HepG2 (cell line): ENCODE results near the gene CPNE5. TPM values are rescaled to one million over a fixed set of nuclear protein-coding genes. Genes with fewer than 3 reads are reported as not detected.

Experiments
- ATAC-seq: fragments of 200-7000 bp; cut with Tn5 transposase; 3 replicates; pipeline ENCODE4 v1.9.1; 2020; ENCODE audit warnings: mild to moderate bottlenecking, moderate library complexity
- BruUV-seq: library from RNA; stranded (reverse); fragments of 400-500 nt; replicated peaks from 2 replicates; lab custom pipeline; 2021; lab: Mats Ljungman, UMichigan
- CTCF ChIA-PET: fragments of 300-600 bp; formaldehyde crosslinking; extraction: SDS; loops from one replicate; lab custom pipeline; 2021; ENCODE audit warnings: low total read pairs, inconsistent platforms, low intra/inter-chr PET ratio; lab: Yijun Ruan, JAX
- POLR2A ChIA-PET: fragments of 350-600 bp; sonication (Branson Sonifier 250); formaldehyde crosslinking; loops from one replicate; lab custom pipeline; 2020; ENCODE audit warnings: antibody characterized with exemption, inconsistent platforms; lab: Yijun Ruan, JAX
- DNase-seq: peaks from one replicate; pipeline ENCODE4 v3.0.0-alpha.2; 2015; ENCODE audit warnings: low spot score
- FAIRE-seq: peaks from 3 replicates; lab custom pipeline; 2011; peaks lifted over from hg19 to GRCh38; lab: Jason Lieb, UNC
- H2AFZ ChIP-seq: one replicate; pipeline ENCODE4 v1.6.1; 2011; ENCODE audit warnings: low read length, inconsistent platforms
- H3K27ac ChIP-seq: fragments of 300-600 bp; 3 replicates; pipeline ENCODE4 v1.8.0; 2011; ENCODE audit warnings: mixed run types, mild to moderate bottlenecking, mixed read lengths, low read length, inconsistent platforms; ENCODE audit not compliant: insufficient read depth; ENCODE audit errors: extremely low read length
- H3K27me3 ChIP-seq, 2 experiments: fragments of 200-600 bp in 1 of 2; 2 replicates in 1 of 2; 3 replicates in 1 of 2; pipeline versions ENCODE4 v1.6.0 to v1.8.0; 2011; ENCODE audit warnings: low read length in 2 of 2, mild to moderate bottlenecking in 2 of 2, moderate library complexity in 2 of 2, inconsistent platforms in 1 of 2; ENCODE audit not compliant: insufficient read depth in 2 of 2, control insufficient read depth in 1 of 2
- H3K36me3 ChIP-seq, 2 experiments: fragments of 200-600 bp in 1 of 2; replicated peaks in 1 of 2; 2 replicates in 1 of 2; 3 replicates in 1 of 2; pipeline versions ENCODE4 v1.5.1 to v1.8.0; 2011; ENCODE audit warnings: low read length in 2 of 2, inconsistent platforms in 1 of 2; ENCODE audit not compliant: insufficient read depth in 2 of 2, control insufficient read depth in 1 of 2
- H3K4me1 ChIP-seq: 2 replicates; pipeline ENCODE4 v1.5.1; 2012; ENCODE audit warnings: low read length, inconsistent platforms; ENCODE audit not compliant: insufficient read depth
- H3K4me2 ChIP-seq: 2 replicates; pipeline ENCODE4 v1.6.0; 2011; ENCODE audit warnings: low read depth, low read length, inconsistent platforms
- H3K4me3 ChIP-seq, 3 experiments: fragments of 200-600 bp in 1 of 3; sonication (generic), shearing (Covaris generic) in 1 of 3; replicated peaks in 1 of 3; 2 replicates each; pipeline ENCODE4 v1.5.1; 2011 to 2016; ENCODE audit warnings: low read length in 3 of 3, inconsistent platforms in 2 of 3, low read depth in 2 of 3, mild to moderate bottlenecking in 2 of 3, control low read depth in 1 of 3, mixed read lengths in 1 of 3; ENCODE audit not compliant: insufficient read depth in 1 of 3
- H3K79me2 ChIP-seq: one replicate; pipeline ENCODE4 v1.6.1; 2011; ENCODE audit warnings: low read length, inconsistent platforms; ENCODE audit not compliant: insufficient read depth
- H3K9ac ChIP-seq: 2 replicates; pipeline ENCODE4 v1.6.0; 2011; ENCODE audit warnings: mild to moderate bottlenecking, low read depth, low read length, inconsistent platforms; ENCODE audit not compliant: insufficient read depth
- H3K9me3 ChIP-seq: 2 replicates; pipeline ENCODE4 v1.5.1; 2012; ENCODE audit warnings: mild to moderate bottlenecking, low read length
- H4K20me1 ChIP-seq: 2 replicates; pipeline ENCODE4 v1.6.0; 2011; ENCODE audit warnings: inconsistent platforms, mild to moderate bottlenecking, low read length, moderate library complexity; ENCODE audit not compliant: insufficient read depth
- DMTF1 ChIP-seq: sonication (generic); formaldehyde crosslinking; IDR thresholded peaks from 2 replicates; pipeline ENCODE4 v1.4.0; 2020; ENCODE audit warnings: mild to moderate bottlenecking, missing genetic modification reagents
- EZH2 ChIP-seq: conservative IDR thresholded peaks from 2 replicates; pipeline ENCODE4 v1.6.1; 2012; ENCODE audit warnings: mild to moderate bottlenecking, low read depth, low read length, moderate library complexity
- GATAD2A ChIP-seq: IDR thresholded peaks from 2 replicates; pipeline ENCODE4 v1.6.1; 2016
- MAFF ChIP-seq: IDR thresholded peaks from 2 replicates; pipeline ENCODE4 v1.6.1; 2011; ENCODE audit warnings: low read depth, low read length, improper control_type of control experiment
- PRDM15 ChIP-seq: sonication (generic); formaldehyde crosslinking; IDR thresholded peaks from 2 replicates; pipeline ENCODE4 v1.4.0; 2020; ENCODE audit warnings: missing genetic modification reagents
- SAP130 ChIP-seq: IDR thresholded peaks from 2 replicates; pipeline ENCODE4 v1.6.1; 2016; ENCODE audit warnings: low read depth
- SMAD1 ChIP-seq: sonication (generic); formaldehyde crosslinking; IDR thresholded peaks from 2 replicates; pipeline ENCODE4 v1.4.0; 2020; ENCODE audit warnings: missing genetic modification reagents, low read depth, mild to moderate bottlenecking, borderline replicate concordance
- SOX5 ChIP-seq: IDR thresholded peaks from 2 replicates; pipeline ENCODE4 v1.6.1; 2016; ENCODE audit warnings: borderline replicate concordance
- SP5 ChIP-seq: IDR thresholded peaks from 2 replicates; pipeline ENCODE4 v1.6.1; 2016; ENCODE audit warnings: low read depth, borderline replicate concordance
- SSRP1 ChIP-seq: IDR thresholded peaks from 2 replicates; pipeline ENCODE4 v1.6.1; 2016; ENCODE audit warnings: control low read depth
- TRIM24 ChIP-seq: sonication (generic); formaldehyde crosslinking; IDR thresholded peaks from 2 replicates; pipeline ENCODE4 v1.8.0; 2022; ENCODE audit warnings: mild to moderate bottlenecking, missing genetic modification reagents
- ZFP90 ChIP-seq: sonication (generic); formaldehyde crosslinking; IDR thresholded peaks from 2 replicates; pipeline ENCODE4 v1.8.0; 2022; ENCODE audit warnings: missing genetic modification reagents, mild to moderate bottlenecking, inconsistent platforms, borderline replicate concordance
- ZNF160 ChIP-seq: sonication (generic); formaldehyde crosslinking; IDR thresholded peaks from 2 replicates; pipeline ENCODE4 v1.8.0; 2022; ENCODE audit warnings: mild to moderate bottlenecking, inconsistent platforms, missing genetic modification reagents
- ZNF180 ChIP-seq: sonication (generic); formaldehyde crosslinking; IDR thresholded peaks from 2 replicates; pipeline ENCODE4 v1.4.0; 2020; ENCODE audit warnings: low read depth, missing genetic modification reagents, borderline replicate concordance
- ZNF430 ChIP-seq: sonication (generic); formaldehyde crosslinking; IDR thresholded peaks from 2 replicates; pipeline ENCODE4 v1.9.0; 2021; ENCODE audit warnings: mild to moderate bottlenecking, missing genetic modification reagents
- ZXDC ChIP-seq: sonication (generic); formaldehyde crosslinking; IDR thresholded peaks from 2 replicates; pipeline ENCODE4 v1.5.0; 2020; ENCODE audit warnings: mild to moderate bottlenecking, missing genetic modification reagents
- WGBS: methylation state at CpG from one replicate; pipeline ENCODE4 v1.1.6; 2017; ENCODE audit warnings: low lambda C conversion rate; 5-methylcytosine and 5-hydroxymethylcytosine counted together
- in situ Hi-C: cut with HindIII; loops from 2 replicates; pipeline ENCODE4 v1.10.0; 2017; ENCODE audit warnings: low pct_unique_long_range_greater_than_20kb; ENCODE audit not compliant: extremely low pct_ligation_motif_present
- intact Hi-C: fragments of 100-400 bp; cut with micrococcal nuclease; formaldehyde crosslinking; loops from one replicate; pipeline ENCODE4 v1.10.0; 2022; ENCODE audit not compliant: unreplicated experiment
- polyA plus RNA-seq, 8 experiments: library from polyadenylated mRNA; depleted of rRNA in 3 of 8; stranded (reverse) in 7 of 8; unstranded in 1 of 8; fragments of >200 nt; fragmentation: Illumina TruSeq in 4 of 8; extraction: Trizol in 4 of 8; gene quantifications; 2 replicates each; pipeline versions ENCODE4 v1.2.1 to v1.2.3, GENCODE V29; 2011 to 2016; ENCODE audit warnings: low read depth in 4 of 8, missing spikeins in 1 of 8, mixed read lengths in 1 of 8; ENCODE audit not compliant: insufficient read depth in 1 of 8
- total RNA-seq, 5 experiments: library from RNA; depleted of rRNA; stranded (reverse); fragments of >200 nt; fragmentation: Illumina TruSeq; extraction: Trizol; gene quantifications; 2 replicates each; pipeline ENCODE4 v1.2.3, GENCODE V29; 2016; ENCODE audit warnings: low read depth in 1 of 5

Gene CPNE5
- total and polyA plus RNA-seq, 2 of the 13 experiments (the other 11 are each of a cell fraction or from before 2014, with no cell fraction given): 0.16 TPM; not detected in 1

GRCh38 chr6:36851149-36851614 lies 11.9 kb upstream of the CPNE5 start:
- peak; percentile 69 for DNase-seq
- Histone ChIP-seq H3K4me1 (peaks cover 35% of the 10 kb centered on the region), H2AFZ (no peak overlapping the region), H3K9me3 (no peaks in the 10 kb centered on the region), H3K27me3 (no peaks in the 10 kb centered on the region), H4K20me1 (no peaks in the 10 kb centered on the region), H3K27ac (no peak overlapping the region), H3K4me2 (no peak overlapping the region), H3K4me3 (no peak overlapping the region), H3K36me3 (peaks cover 8 to 30% of the 10 kb centered on the region in 2 experiments), H3K79me2 (no peaks in the 10 kb centered on the region), H3K9ac (no peak overlapping the region)
- intact Hi-C loops: loop anchor here (1.0 to 10.0 kb wide), 3 partner anchors 41 to 226 kb away; no protein-coding TSS in a partner anchor
- ChIA-PET CTCF (interaction anchor here (1.1 to 4.6 kb wide), 6 partner anchors 15 to 85 kb away, joined by 3 to 47 read pairs (median 7); no protein-coding TSS in a partner anchor), POLR2A (interaction anchor here (0.6 to 3.1 kb wide), 5 partner anchors 23 to 175 kb away, joined by 3 to 29 read pairs (median 3); partner anchors contain the start of genes C6orf89 and PPIL1)
- BruUV-seq: no TSS peak
- peak; percentile 74 for FAIRE-seq
- ATAC-seq: no peak; the same call in 2 of the 3 replicates
- in situ Hi-C loops: loop anchor here (5.0 kb wide), 2 partner anchors 39 to 79 kb away; no protein-coding TSS in a partner anchor
- 44% methylated on average over 3 of the region's 3 CpGs for WGBS
- TF ChIP-seq ZNF430 (CRISPR knock-in tag) (no peak), SSRP1 (CRISPR knock-in tag) (no peak), SP5 (CRISPR knock-in tag) (no peak), DMTF1 (CRISPR knock-in tag) (no peak), SAP130 (CRISPR knock-in tag) (peak; percentile 30; the same call in 1 of the 2 replicates), SOX5 (CRISPR knock-in tag) (0 out of 2 replicates have a peak, but pooled peaks have one; percentile 6), MAFF (0 out of 2 replicates have a peak, but pooled peaks have one; percentile 10), TRIM24 (CRISPR knock-in tag) (no peak), SMAD1 (0 out of 2 replicates have a peak, but pooled peaks have one; percentile 28), PRDM15 (CRISPR knock-in tag) (no peak), ZNF160 (CRISPR knock-in tag) (no peak), ZXDC (CRISPR knock-in tag) (no peak), EZH2 (no peak), GATAD2A (0 out of 2 replicates have a peak, but pooled peaks have one; percentile 14), ZNF180 (no peak), ZFP90 (CRISPR knock-in tag) (0 out of 2 replicates have a peak, but pooled peaks have one; percentile 17)
